SW480 (cell line): ENCODE results near the gene MAGI1.
"Not testable (repeated sequence)": the region's sequence is repeated elsewhere in the genome, so short reads cannot be mapped to it uniquely, and the experiment has no call there.

Experiments
- DNase-seq: peaks from one replicate; pipeline ENCODE4 v3.0.0-alpha.2; 2016; ENCODE audit warnings: low spot score

MAGI1 gene

DNA sequence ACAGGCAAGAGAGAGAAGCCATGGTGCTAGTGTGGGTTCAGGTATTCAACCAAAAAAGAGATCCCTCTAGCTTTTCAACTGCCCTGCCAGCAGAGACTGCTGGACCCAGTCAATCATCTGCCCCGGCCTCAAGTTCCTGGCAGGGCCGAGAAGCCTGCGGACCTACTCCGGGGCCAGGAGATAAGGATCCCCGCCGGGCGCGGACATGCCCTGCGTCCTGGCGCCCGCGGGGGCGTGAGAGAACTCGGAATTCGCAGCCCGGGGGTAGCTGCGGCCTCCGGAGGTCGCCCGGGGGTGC, 821 bp upstream of the MAGI1 start:
- peak; percentile 53 for DNase-seq

DNA sequence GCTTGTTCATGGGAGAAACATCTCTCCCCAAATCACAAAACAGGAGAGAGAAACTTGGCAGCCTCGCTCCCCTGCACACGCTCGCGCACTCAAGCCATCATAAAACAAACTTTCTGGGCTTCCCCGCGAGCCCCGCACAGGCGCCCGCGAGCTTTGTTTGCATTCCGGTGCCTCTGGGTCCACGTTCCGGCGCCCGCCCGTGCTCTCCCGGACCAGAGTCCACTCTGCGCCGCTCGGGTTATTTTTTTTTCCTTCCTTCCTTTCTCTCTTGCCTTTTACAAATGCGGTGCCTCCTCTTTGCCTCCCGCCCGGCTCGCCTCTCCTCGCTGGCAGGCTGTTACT, 363 bp downstream of the MAGI1 start:
- DNase-seq: no peak

GRCh38 chr3:66037986-66038369, 740 bp downstream of the MAGI1 start:
- no peak for DNase-seq

DNA sequence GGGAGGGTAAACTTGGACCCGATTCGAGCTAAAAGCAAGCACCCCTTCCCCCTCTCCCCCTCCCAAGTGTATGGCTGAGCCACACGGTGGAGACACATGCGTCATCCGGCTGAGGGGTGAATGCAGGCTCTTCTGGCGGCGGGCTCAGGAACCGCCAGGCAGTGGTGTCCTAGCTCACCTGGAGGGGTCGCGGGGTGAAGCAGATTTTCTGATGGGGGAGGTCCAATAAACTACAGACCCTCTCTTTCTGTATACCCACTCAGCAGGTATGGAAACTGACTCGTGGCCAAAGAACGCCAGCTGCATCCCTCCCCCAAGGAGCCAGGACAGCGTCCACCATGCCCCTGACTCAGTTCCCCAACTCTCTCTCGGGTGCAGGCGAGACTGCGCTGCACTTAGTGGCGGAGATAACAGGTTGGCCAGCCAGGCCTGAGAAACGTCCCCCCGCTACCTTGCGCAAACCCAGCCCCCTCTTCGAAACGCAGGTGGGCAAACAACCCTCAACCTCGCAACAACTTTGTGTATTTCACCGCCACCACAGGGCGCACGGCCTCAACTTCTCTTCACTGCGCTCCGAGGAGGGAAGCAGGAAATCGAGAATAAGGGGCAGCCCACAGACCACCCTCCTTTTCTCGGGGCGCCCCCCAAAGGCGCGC, 1.3 kb downstream of the MAGI1 start:
- DNase-seq: peak; percentile 54

DNA sequence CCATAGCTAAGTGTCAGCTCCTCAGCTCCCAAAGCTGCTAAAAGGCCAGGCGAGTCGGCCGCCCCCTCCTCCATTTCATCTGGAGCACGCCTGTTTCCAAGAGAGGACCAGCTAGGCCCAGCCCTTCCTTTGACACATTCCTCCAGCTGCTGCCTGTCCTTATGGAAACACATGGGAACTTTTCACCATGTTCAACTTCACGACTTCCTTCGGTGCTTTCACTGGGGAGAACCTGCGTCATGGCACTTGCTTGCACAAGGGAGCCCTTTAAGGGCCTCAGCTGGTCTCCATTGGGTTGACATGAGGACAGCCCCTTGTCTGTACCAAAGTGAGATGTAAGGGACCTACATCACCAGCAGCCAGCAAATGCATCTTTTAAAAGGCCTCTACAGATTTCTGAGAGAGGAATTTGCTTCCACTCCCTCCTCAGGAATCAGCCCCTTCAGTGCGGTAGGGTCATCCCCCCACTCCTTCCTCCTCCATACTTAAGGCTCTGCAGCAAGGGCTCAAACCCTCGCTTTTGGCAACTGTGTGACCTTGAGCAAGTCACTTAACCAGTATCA, 2.1 kb downstream of the MAGI1 start:
- DNase-seq: no peak

DNA sequence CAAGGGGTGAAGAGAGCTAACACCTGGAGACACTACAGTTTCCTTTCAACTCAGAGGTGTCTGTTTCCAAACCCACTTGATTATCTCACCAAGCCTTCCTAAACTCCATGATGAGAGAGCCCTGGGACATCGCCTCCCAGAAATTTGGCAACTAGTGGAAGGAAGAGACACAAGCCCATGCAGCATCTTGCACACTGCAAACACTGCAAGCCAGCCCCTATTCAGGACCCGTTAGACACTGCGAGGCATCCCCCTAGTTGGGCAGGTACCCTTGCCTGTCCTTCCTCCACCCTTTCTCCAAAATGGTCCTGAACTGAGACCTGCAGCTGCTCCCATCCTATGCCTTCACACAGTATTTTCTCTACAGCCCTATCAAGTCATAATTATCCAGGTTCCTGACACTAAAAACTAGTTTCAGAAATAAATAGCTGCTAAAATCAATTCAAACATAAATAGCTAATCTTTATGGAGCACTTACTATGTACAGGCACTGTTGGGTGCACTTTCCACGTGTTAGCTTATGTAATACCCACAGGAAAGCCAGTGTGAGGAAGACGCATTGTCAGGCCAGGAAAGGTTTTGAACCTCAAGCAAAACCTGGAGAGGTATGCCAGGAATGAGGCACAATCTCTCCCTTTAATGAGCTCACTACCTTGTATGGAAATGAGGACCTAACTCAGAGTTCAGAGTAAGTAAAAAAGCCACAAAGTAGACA, 2.8 kb downstream of the MAGI1 start:
- peak; percentile 21 for DNase-seq

DNA sequence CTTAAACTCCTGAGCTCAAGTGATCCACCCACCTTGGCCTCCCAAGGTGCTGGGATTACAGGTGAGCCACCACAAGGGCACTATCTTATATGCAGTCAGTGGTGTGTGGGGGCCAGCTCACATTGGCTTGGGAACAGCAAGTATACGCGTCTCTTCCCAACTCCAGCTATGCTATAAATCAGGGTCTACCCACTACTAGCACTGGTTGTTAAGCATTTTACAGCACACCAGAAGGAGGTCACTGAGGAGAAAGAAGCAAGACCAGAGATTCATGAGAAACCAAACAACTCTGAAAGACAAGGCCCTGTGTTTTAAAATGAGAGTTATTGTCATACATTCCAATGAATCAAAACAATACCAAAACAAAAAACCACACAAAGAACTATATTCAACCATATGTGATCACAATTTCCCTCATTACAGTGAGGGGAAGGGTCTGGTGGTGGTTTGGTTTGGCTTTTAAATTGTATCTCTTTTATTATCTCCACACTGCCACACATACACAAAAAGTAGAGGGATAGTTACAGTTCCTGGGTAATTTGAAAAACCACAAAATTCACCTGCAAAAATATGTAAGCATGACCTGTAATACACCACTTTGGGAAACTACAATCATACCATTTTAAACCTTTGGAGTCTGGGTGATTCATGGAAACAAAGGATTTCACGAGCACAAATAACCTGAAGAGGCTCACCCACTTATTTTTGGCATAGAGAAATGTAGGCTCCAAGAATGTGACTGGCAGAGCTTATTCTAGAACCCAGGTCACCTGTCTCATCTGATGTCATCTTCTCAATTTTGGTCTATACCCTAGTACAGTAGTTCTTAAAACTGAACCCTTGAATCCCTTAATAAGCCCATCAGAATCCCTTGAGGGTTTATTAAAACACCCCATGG, 5.2 kb downstream of the MAGI1 start:
- DNase-seq: no peak

GRCh38 chr3:66031102-66031698, 7.5 kb downstream of the MAGI1 start:
- no peak for DNase-seq

GRCh38 chr3:66029443-66029842, 9.3 kb downstream of the MAGI1 start:
- no peak for DNase-seq

- DNase-seq: no peak
Observed at GRCh38 chr3:66029014-66029413, 9.7 kb downstream of the MAGI1 start.

DNA sequence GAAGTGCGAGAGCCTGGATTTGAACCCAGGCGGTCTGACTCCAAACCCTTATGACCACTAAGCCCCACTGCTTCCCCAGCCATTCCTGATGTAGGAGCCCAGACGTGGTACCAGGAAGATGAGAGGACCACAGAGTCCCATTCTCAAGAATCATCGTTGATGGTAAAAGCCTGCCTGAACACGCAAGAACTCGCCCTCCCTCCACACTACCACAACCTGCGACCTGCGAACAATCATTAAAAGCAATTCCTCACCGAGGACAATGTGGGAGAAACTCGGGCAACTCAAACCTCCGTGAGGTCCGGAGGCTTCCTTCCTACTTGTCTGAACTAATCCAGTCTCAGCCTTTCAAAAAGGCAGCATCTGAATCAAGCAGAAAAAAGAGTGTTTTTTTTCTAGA, 10.3 kb downstream of the MAGI1 start:
- no peak for DNase-seq

DNA sequence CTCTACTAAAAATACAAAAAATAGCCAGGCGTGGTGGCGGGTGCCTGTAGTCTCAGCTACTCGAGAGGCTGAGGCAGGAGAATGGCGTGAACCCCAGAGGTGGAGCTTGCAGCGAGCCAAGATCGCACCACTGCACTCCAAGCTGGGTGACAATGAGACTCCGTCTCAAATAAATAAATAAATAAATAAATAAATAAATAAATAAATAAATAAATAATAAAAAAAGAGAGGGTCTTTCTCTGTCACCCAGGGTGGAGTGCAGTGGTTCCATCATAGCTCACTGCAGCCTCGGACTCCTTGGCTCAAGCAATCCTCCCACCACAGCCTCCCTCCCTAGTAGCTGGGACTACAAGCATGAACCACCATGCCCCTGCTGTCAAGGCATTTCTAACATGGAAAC, 11.6 kb downstream of the MAGI1 start:
- DNase-seq: not testable (repeated sequence)

GRCh38 chr3:66023738-66024385, 14.9 kb downstream of the MAGI1 start:
- no peak for DNase-seq

DNA sequence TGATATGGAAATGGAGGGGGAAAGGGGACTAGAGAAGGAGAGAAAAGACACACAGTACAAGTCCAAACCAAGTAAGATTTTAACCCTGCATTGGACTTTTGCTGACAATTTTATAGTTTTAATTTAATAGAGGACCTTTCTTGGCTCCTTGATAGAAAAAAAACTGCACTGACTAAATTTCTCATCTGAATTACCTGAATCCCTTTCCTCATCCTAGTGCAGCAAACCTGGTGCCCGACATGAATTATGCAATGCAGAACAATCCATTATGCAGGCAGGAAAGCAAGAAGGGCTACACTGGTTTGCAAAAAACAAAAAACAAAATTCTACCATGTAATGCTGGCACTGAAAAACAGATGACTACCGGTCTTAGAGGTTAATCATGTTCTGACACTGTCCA, 15.5 kb downstream of the MAGI1 start:
- no peak for DNase-seq

DNA sequence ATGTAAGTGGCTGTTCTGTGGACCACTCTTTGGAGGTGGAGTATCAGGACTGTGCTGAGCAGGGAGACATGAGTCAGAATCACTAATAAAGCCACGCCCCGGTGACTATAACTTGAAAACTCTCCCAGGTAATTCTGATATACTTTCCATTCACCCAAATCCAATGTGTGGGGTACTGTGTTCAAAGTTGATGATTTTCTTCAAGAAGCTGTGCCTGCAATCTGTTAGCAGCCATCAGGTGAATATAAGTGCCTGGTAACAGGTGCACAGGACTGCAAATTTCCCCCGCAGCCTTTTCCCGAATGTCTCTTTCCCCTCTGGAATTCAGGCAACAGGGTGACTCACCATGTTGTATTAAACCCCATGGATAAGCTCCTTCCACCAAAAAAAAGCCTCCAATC, 17.0 kb downstream of the MAGI1 start:
- peak; percentile 71 for DNase-seq

- DNase-seq: no peak
Observed at GRCh38 chr3:66019896-66020295, 18.8 kb downstream of the MAGI1 start.

- no peak for DNase-seq
Observed at GRCh38 chr3:66018057-66019033, 20.4 kb downstream of the MAGI1 start.

DNA sequence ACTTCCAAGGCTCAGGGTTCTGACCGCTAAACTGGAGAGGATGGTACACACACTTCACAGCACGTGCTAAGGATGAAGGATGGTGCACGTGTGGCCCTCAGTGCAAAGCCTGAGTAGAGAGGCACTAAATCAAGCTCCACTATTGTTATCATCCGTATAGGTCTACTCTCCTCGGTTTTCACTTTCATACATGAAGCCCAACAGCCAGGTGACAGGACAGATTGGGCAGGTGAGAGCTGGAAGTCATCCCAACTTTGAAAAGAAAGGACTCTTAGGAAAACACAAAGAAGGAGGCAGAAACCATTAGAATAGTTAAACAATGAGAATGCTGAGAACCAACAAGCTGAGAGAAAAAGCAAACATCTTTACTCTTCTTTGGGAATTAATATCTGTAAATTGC, 21.1 kb downstream of the MAGI1 start:
- DNase-seq: no peak

- no peak for DNase-seq
Observed at GRCh38 chr3:66017084-66017483, 21.6 kb downstream of the MAGI1 start.

DNA sequence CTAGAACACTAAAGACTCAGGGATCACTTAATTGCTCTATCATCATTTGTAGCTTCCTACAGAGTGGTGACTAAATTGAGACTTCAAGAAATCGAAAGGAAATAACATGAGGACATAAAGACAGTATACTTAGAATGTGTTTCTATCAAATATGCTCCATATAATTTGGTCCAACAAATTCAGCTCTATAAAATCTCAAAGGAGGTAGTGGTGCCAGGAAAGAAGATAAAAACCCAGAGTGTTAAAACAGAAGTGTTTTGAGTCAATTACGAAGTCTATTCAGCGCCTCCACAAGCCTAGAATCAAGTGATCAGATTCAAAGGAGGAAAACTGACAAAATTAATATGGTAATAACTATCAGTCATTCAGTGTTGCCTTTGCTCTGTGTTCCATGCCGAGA, 22.9 kb downstream of the MAGI1 start:
- DNase-seq: no peak

- no peak for DNase-seq
Observed at GRCh38 chr3:66014651-66015050, 24.1 kb downstream of the MAGI1 start.
